Esophagus muscularis mucosa (tissue), 4 donors: ENCODE results near the gene ZNF532. TPM values are rescaled to one million over a fixed set of nuclear protein-coding genes. Genes with fewer than 3 reads are reported as not detected.

Experiments
- small RNA-seq, 3 donors: library from RNA; depleted of rRNA; stranded (forward); fragments of <200 nt; gene quantifications; one replicate each; pipeline ENCODE3, GENCODE V24; 2016
- total RNA-seq, 4 donors: library from RNA; depleted of rRNA; stranded (reverse); fragments of >200 nt; gene quantifications; one replicate each; pipeline versions ENCODE4 v1.1.0 to v1.2.1, GENCODE V29; 2016

ZNF532 gene
- total RNA-seq, 4 donors from 2014 or later = 62.3 to 121 (median 64.7) TPM

Small RNA genes within 50 kb of the gene (small RNA-seq; reads per million reads assigned to genes)
- gene RF00096 (0 reads per million in 3 donors), gene RNU2-69P (0 to 0.08 (median 0) reads per million in 3 donors)

Other genes with a start within 250 kb of the ZNF532 start
- gene ALPK2, start 235.8 kb upstream of the ZNF532 start, total RNA-seq = under 1 TPM in 3 of 4 donors, not detected in 1; under 0.01 to 0.11 (median under 0.01) TPM
- gene MALT1, start 193.4 kb upstream of the ZNF532 start, total RNA-seq = 10 to 100 TPM; 18.3 to 27.5 (median 22.6) TPM